ENCODE data around the gene GIN1. TPM values are rescaled to one million over a fixed set of nuclear protein-coding genes. Genes with fewer than 3 reads are reported as not detected.

GIN1 gene
- total RNA-seq, 1 experiment from 2014 or later, result 6.6 TPM

- no peaks in the 10 kb centered on the region for H4K20me1 ChIP-seq (ENCODE audit: control insufficient read depth, insufficient read depth, insufficient read length)
Observed at GRCh38 chr5:103079796-103080195, 40.1 kb downstream of the GIN1 start.

More at GRCh38 chr5:103079796-103080195, 40.1 kb downstream of the GIN1 start:
- Histone ChIP-seq H3K27ac (ENCODE audit: insufficient read length, low read depth, low read length) (no peak overlapping the region), H3K14ac (ENCODE audit: insufficient read depth, low read length) (no peak overlapping the region; the same call in 1 of the 2 replicates), H3K4ac (ENCODE audit: low read depth, low read length) (no peak overlapping the region), H3K56ac (ENCODE audit: insufficient read length, low read depth, low read length) (no peak overlapping the region), H3K23ac (ENCODE audit: insufficient read length, low read depth, low read length) (no peak overlapping the region), H2BK15ac (ENCODE audit: low read depth, low read length) (no peak overlapping the region), H3T11ph (ENCODE audit: low read length) (no peak overlapping the region), H4K91ac (ENCODE audit: insufficient read length, low read depth, low read length) (no peak overlapping the region), H3K18ac (ENCODE audit: insufficient read length, low read depth, low read length) (no peak overlapping the region), H2AK5ac (ENCODE audit: insufficient read length, low read length) (no peak overlapping the region), H3K9me3 (ENCODE audit: control insufficient read depth, low read depth, low read length) (peaks cover 9% of the 10 kb centered on the region), H4K8ac (replicated peaks; ENCODE audit: insufficient read length, low read depth, low read length) (no peak overlapping the region), H4K5ac (ENCODE audit: insufficient read length, low read depth, low read length) (no peak overlapping the region), H3K4me2 (ENCODE audit: insufficient read depth, insufficient read length, low read length) (no peak overlapping the region), H2BK120ac (ENCODE audit: low read depth, low read length, poor library complexity, severe bottlenecking) (no peak overlapping the region), H2BK12ac (ENCODE audit: insufficient read length, low read depth, low read length) (no peak overlapping the region), H2BK20ac (ENCODE audit: low read depth, low read length, poor library complexity, severe bottlenecking) (no peak overlapping the region), H3K79me2 (ENCODE audit: insufficient read depth, low read length) (no peaks in the 10 kb centered on the region), H2AFZ (ENCODE audit: low read length) (no peak overlapping the region), H3K4me1 (ENCODE audit: insufficient read depth, low read length) (no peaks in the 10 kb centered on the region), H3K27me3 (ENCODE audit: insufficient read depth, low read length) (no peaks in the 10 kb centered on the region), H3K79me1 (ENCODE audit: insufficient read depth, low read depth, low read length, poor library complexity, severe bottlenecking) (no peaks in the 10 kb centered on the region), H3K23me2 (ENCODE audit: insufficient read length, low read depth, low read length, poor library complexity, severe bottlenecking) (no peaks in the 10 kb centered on the region), H2BK5ac (ENCODE audit: insufficient read length, low read length) (no peak overlapping the region), H3K9ac (ENCODE audit: extremely low read depth, insufficient read length, low read length) (no peak overlapping the region)
- Mint-ChIP-seq H3K27me3 (ENCODE audit: low read depth) (peaks cover 2% of the 10 kb centered on the region; the same call in 1 of the 2 replicates), H3K9me3 (peaks cover 72 to 75% of the 10 kb centered on the region in 2 experiments), H3K4me3 (no peak overlapping the region), H3K27ac (no peak overlapping the region), H3K36me3 (ENCODE audit: insufficient read depth in 1 of 3, low read depth in 3 of 3) (peaks cover 14 to 53% (median 37%) of the 10 kb centered on the region in 3 experiments), H3K4me1 (no peaks in the 10 kb centered on the region)
- TF ChIP-seq CTCF (conservative IDR thresholded peaks at IDR 0.05), result no peak
- no CpG with 5 or more reads among the region's 4 CpGs for WGBS (ENCODE audit: extremely low coverage, insufficient read length, low lambda C conversion rate)
- no peak for DNase-seq
